Measurements from ENCODE around the gene FAM120C. TPM values are rescaled to one million over a fixed set of nuclear protein-coding genes. Genes with fewer than 3 reads are reported as not detected.

Gene FAM120C
- total and polyA plus RNA-seq, 2 experiments from 2014 or later: 9.3 to 9.8 TPM

DNA sequence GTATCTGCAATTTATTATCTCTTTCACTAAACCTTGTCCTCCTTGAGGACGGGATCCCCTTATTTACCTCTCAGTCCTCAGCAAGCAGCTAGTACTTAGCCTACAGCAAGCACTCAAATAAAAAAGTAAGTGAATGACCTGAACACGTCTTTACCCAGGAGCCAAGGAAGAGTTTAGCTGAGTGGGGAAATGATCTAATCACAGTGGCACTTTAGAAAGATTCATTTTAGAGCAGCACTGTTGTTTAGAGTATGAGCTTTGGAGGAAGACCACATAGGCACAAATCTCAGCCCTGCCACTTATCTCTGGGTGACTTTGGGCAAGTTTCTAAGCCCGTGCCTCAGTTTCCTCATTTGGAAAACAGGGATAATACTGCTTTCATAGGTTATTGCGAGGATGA lies 2.7 kb downstream of the FAM120C start:
- no peaks in the 10 kb centered on the region for H3K9me2 ChIP-seq (ENCODE audit: insufficient read depth)
- TF ChIP-seq NANOG (IDR thresholded peaks at IDR 0.05; ENCODE audit: borderline replicate concordance) (no peak), ZNF114 (CRISPR knock-in tag; IDR thresholded peaks at IDR 0.05) (no peak), POLR2AphosphoS5 (IDR thresholded peaks at IDR 0.05; ENCODE audit: low read depth) (no peak), EZH2phosphoT487 (IDR thresholded peaks at IDR 0.05; ENCODE audit: unreplicated experiment) (no peak), ZNF462 (CRISPR knock-in tag; IDR thresholded peaks at IDR 0.05) (no peak), STAT1 (IDR thresholded peaks at IDR 0.05; ENCODE audit: unreplicated experiment) (no peak), CTCF (conservative IDR thresholded peaks at IDR 0.05; ENCODE audit: low read depth in 2 of 2) (no peak), JUNB (IDR thresholded peaks at IDR 0.05; ENCODE audit: unreplicated experiment) (no peak), ZNF331 (CRISPR knock-in tag; IDR thresholded peaks at IDR 0.05; ENCODE audit: low read depth) (no peak), CREB1 (CRISPR knock-in tag; IDR thresholded peaks at IDR 0.05; ENCODE audit: low read depth) (no peak), EZH2 (IDR thresholded peaks at IDR 0.05; ENCODE audit: low read depth, unreplicated experiment) (no peak), REST (IDR thresholded peaks at IDR 0.05; ENCODE audit: unreplicated experiment) (no peak)
- TF ChIP-seq, protein P1, sequence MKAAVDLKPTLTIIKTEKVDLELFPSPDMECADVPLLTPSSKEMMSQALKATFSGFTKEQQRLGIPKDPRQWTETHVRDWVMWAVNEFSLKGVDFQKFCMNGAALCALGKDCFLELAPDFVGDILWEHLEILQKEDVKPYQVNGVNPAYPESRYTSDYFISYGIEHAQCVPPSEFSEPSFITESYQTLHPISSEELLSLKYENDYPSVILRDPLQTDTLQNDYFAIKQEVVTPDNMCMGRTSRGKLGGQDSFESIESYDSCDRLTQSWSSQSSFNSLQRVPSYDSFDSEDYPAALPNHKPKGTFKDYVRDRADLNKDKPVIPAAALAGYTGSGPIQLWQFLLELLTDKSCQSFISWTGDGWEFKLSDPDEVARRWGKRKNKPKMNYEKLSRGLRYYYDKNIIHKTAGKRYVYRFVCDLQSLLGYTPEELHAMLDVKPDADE (IDR thresholded peaks at IDR 0.05): no peak
- Mint-ChIP-seq H3K4me1 (peaks cover 32% of the 10 kb centered on the region), H3K4me3 (peak overlapping the region; percentile 80), H3K27ac (no peak overlapping the region), H3K27me3 (ENCODE audit: insufficient read depth, low read depth, poor library complexity) (no peaks in the 10 kb centered on the region), H3K9me3 (no peaks in the 10 kb centered on the region), H3K36me3 (ENCODE audit: low read depth) (peaks cover 7% of the 10 kb centered on the region; the same call in 2 of the 3 replicates)
- H2AFZ ChIP-seq: no peak overlapping the region
- no peak overlapping the region for H3K27ac ChIP-seq (ENCODE audit: low read depth)
- H3K4me3 ChIP-seq: peak overlapping the region; percentile 67
- H3K4me1 ChIP-seq (ENCODE audit: insufficient read depth): peaks cover 11% of the 10 kb centered on the region
- H3K27me3 ChIP-seq (ENCODE audit: insufficient read depth): no peaks in the 10 kb centered on the region
- ATAC-seq (no peak), DNase-seq (ENCODE audit: low spot score) (no peak)
- H3K36me3 ChIP-seq (ENCODE audit: insufficient read depth): no peaks in the 10 kb centered on the region
- no peaks in the 10 kb centered on the region for H3F3A ChIP-seq (replicated peaks; ENCODE audit: low read depth)
- peaks cover 70% of the 10 kb centered on the region for H3K79me2 ChIP-seq (replicated peaks; ENCODE audit: insufficient read depth)
- H3K4me2 ChIP-seq: peak overlapping the region; percentile 82
- H4K20me1 ChIP-seq (replicated peaks; ENCODE audit: insufficient read depth): no peaks in the 10 kb centered on the region; the same call in 1 of the 2 replicates
